ENCODE results near the gene MGAT4C.
A peak's percentile ranks its signal among the peaks of the same experiment; 100 is the strongest.

MGAT4C gene

GRCh38 chr12:85949253-85949652, 306.9 kb downstream of the MGAT4C start:
- TF ChIP-seq, protein P1, sequence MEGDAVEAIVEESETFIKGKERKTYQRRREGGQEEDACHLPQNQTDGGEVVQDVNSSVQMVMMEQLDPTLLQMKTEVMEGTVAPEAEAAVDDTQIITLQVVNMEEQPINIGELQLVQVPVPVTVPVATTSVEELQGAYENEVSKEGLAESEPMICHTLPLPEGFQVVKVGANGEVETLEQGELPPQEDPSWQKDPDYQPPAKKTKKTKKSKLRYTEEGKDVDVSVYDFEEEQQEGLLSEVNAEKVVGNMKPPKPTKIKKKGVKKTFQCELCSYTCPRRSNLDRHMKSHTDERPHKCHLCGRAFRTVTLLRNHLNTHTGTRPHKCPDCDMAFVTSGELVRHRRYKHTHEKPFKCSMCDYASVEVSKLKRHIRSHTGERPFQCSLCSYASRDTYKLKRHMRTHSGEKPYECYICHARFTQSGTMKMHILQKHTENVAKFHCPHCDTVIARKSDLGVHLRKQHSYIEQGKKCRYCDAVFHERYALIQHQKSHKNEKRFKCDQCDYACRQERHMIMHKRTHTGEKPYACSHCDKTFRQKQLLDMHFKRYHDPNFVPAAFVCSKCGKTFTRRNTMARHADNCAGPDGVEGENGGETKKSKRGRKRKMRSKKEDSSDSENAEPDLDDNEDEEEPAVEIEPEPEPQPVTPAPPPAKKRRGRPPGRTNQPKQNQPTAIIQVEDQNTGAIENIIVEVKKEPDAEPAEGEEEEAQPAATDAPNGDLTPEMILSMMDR (conservative IDR thresholded peaks at IDR 0.05; ENCODE audit: low read depth, low read length) = no peak
- no peak overlapping the region for H3K4me3 ChIP-seq (ENCODE audit: low read length)
- no peak for DNase-seq (ENCODE audit: low read depth)

DNA sequence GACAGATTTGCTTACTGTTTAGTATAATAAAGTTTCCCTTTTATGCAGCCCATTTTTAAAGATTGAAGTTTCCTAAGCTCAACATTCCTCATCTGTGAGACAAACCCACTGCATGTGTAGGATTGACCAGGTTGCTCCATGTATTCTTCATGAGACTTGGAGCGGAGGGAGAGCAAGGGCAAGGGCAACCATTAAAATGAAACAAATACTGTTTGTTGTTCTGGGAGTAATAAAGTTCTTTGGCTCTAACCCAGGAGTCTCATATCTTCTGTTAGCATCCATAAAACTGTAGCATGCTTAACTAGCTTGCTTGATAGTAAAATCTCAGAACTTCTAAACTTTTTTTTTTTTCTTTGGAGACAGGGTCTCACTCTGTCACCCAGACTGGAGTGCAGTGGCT, 307.9 kb downstream of the MGAT4C start:
- TF ChIP-seq, protein P1 (conservative IDR thresholded peaks at IDR 0.05; ENCODE audit: low read depth, low read length) = no peak
- no peak for DNase-seq (ENCODE audit: low read depth)
- H3K4me3 ChIP-seq (ENCODE audit: low read length) = no peak overlapping the region

DNA sequence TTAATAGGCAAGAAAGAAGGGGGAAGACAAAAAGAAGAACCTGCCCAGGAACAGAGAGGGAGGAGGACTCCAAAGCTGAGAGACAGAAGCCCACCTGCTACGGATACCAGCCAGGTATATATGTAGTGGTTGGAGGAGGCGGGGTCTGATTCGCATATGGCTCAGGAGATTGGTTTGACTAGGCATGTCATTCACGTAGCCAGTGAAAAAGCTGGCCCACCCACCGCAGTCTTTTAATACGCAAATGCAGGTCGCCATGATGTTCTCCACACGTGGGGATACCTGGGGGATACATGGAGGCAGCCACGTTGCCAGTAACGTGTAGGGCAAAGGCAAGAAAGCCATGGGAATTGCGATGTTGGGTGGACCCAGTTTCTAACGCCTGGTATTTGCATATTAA, 308.9 kb downstream of the MGAT4C start:
- TF ChIP-seq, protein P1 (conservative IDR thresholded peaks at IDR 0.05; ENCODE audit: low read depth, low read length) = no peak
- no peak overlapping the region for H3K4me3 ChIP-seq (ENCODE audit: low read length)
- DNase-seq (ENCODE audit: low read depth) = no peak

DNA sequence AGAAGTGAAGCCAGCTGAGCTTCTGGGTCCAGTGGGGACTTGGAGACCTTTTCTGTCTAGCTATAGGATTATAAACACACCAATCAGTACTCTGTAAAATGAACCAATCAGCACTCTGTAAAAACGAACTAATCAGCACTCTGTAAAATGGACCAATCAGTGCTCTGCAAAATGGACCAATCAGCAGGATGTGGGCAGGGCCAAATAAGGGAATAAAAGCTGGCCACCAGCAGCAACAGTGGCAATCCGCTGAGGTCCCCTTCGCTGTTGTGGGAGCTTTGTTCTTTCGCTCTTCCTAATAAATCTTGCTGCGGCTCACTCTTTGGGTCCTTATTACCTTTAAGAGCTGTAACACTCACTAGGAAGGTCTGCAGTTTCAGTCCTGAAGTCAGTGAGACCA, 309.8 kb downstream of the MGAT4C start:
- no peak for DNase-seq (ENCODE audit: low read depth)
- TF ChIP-seq, protein P1 (conservative IDR thresholded peaks at IDR 0.05; ENCODE audit: low read depth, low read length) = no peak
- H3K4me3 ChIP-seq (ENCODE audit: low read length) = no peak overlapping the region

DNA sequence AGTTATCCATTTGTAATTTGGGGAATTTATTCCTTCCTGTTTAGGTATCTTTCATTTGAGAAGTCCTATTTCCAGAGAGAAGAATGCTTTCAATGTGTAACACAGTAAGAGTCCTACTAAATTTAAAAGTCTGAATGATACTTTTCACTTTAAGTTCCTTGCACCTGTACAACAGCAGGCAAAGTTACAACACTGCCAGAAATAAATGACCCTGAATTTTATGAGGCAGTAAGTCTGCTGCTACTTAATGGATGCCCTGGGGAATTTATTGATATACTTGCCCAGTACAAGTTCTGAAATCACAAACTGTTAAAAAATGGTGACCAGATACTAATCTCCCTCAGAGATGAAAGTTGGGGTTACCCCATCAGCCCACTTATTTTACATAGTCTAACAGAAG, 329.0 kb downstream of the MGAT4C start:
- TF ChIP-seq, protein P1 (conservative IDR thresholded peaks at IDR 0.05; ENCODE audit: low read depth, low read length) = no peak
- no peak overlapping the region for H3K4me3 ChIP-seq (ENCODE audit: low read length)
- no peak for DNase-seq (ENCODE audit: low read depth)

GRCh38 chr12:85923767-85924331, 332.3 kb downstream of the MGAT4C start:
- TF ChIP-seq, protein P1 (conservative IDR thresholded peaks at IDR 0.05; ENCODE audit: low read depth, low read length) = peak; percentile 58
- H3K4me3 ChIP-seq (ENCODE audit: low read length) = no peak overlapping the region
- peak; percentile 3 for DNase-seq (ENCODE audit: low read depth)

DNA sequence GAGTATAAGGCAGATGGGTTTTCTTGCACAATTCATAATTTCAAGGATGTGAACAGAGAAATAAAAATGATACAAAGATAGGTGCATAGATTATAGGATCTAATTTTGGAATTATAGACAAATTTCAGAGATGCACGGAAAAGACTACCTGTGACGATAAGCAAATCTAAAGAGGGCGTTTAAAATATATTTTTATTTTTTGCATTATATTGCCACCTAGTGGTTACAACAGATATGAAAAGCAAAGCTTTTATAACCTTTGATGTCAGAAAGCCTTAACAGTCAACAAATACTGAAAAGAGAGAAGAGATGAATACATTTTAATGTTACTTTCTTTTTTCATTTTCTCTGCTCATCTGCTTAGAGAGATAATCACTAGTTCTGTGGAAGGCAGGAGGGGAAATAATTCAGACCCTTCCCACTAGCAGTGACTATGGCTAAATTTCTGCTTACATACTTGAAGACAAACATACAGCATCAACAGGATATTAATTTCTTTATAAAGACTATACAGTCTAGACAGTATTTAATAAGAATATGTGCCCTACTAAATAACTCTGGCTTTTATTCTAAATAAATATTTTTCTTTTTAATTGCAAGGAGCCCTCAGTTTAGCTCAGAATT, 335.8 kb downstream of the MGAT4C start:
- no peak for DNase-seq (ENCODE audit: low read depth)
- no peak overlapping the region for H3K4me3 ChIP-seq (ENCODE audit: low read length)
- TF ChIP-seq, protein P1 (conservative IDR thresholded peaks at IDR 0.05; ENCODE audit: low read depth, low read length) = peak; percentile 37
